B cell (primary cell): Measurements from ENCODE around the gene COL8A2. TPM values are rescaled to one million over a fixed set of nuclear protein-coding genes. Genes with fewer than 3 reads are reported as not detected.

Source experiments
- ATAC-seq: fragments of 200-7000 bp; cut with Tn5 transposase; one replicate; pipeline ENCODE4 v1.10.0; 2021; ENCODE audit warnings: low read depth, mild to moderate bottlenecking, moderate number of reproducible peaks, moderate library complexity
- CTCF ChIA-PET: fragments of 350-600 bp; sonication (Branson Sonifier 250); formaldehyde crosslinking; loops from one replicate; lab custom pipeline; 2021; ENCODE audit warnings: antibody characterized with exemption, inconsistent platforms; lab: Charles Lee
- POLR2A ChIA-PET: fragments of 350-600 bp; sonication (Branson Sonifier 250); formaldehyde crosslinking; loops from one replicate; lab custom pipeline; 2021; ENCODE audit warnings: antibody characterized with exemption; lab: Charles Lee
- DNase-seq: peaks from one replicate; pipeline ENCODE4 v3.0.0; 2013
- H2AFZ ChIP-seq: 2 replicates; pipeline ENCODE4 v1.6.1; 2012; ENCODE audit warnings: mild to moderate bottlenecking, low read depth, low read length; ENCODE audit not compliant: insufficient read depth, poor library complexity, severe bottlenecking
- H3K27ac ChIP-seq, 2 donors: 1 replicate in 1 of 2; 2 replicates in 1 of 2; pipeline ENCODE4 v1.5.1; 2012 to 2013; ENCODE audit warnings: low read length in 2 of 2, mild to moderate bottlenecking in 2 of 2, moderate library complexity in 1 of 2
- H3K27me3 ChIP-seq, 4 experiments: fragments of 200-600 bp in 1 of 4; sonication (generic) in 1 of 4; replicated peaks in 1 of 4; 1 replicate in 2 of 4; 2 replicates in 2 of 4; pipeline versions ENCODE4 v1.6.1 to v1.7.0; 2013 to 2016; ENCODE audit warnings: low read length in 3 of 4, mild to moderate bottlenecking in 2 of 4, mixed read lengths in 1 of 4, moderate library complexity in 1 of 4; ENCODE audit not compliant: insufficient read depth in 4 of 4, control insufficient read depth in 3 of 4; ENCODE audit errors: control extremely low read depth in 1 of 4
- H3K36me3 ChIP-seq, 2 experiments: replicated peaks in 1 of 2; 1 replicate in 1 of 2; 2 replicates in 1 of 2; pipeline versions ENCODE4 v1.6.1 to v1.7.1; 2013; ENCODE audit warnings: low read length in 1 of 2; ENCODE audit not compliant: insufficient read depth in 2 of 2, control insufficient read depth in 1 of 2; ENCODE audit errors: control extremely low read depth in 1 of 2, extremely low read depth in 1 of 2
- H3K4me1 ChIP-seq, 2 donors: fragments of 200-600 bp in 1 of 2; sonication (generic) in 1 of 2; 1 replicate in 1 of 2; 2 replicates in 1 of 2; pipeline versions ENCODE4 v1.5.1 to v1.6.1; 2013 to 2017; ENCODE audit warnings: low read length in 2 of 2; ENCODE audit not compliant: control insufficient read depth in 2 of 2, insufficient read depth in 2 of 2
- H3K4me2 ChIP-seq: replicated peaks from 2 replicates; pipeline ENCODE3; 2012; ENCODE audit warnings: mild to moderate bottlenecking, low read depth, low read length; ENCODE audit not compliant: poor library complexity, severe bottlenecking
- H3K4me3 ChIP-seq, 5 experiments: fragments of 200-600 bp in 1 of 5; sonication (generic) in 1 of 5; 1 replicate in 3 of 5; 2 replicates in 2 of 5; pipeline versions ENCODE4 v1.5.1 to v1.7.0; 2011 to 2016; ENCODE audit warnings: low read length in 4 of 5, mild to moderate bottlenecking in 4 of 5, low read depth in 2 of 5, control low read depth in 1 of 5, moderate library complexity in 1 of 5; ENCODE audit not compliant: insufficient read depth in 1 of 5; ENCODE audit errors: control extremely low read depth in 1 of 5, extremely low read depth in 1 of 5
- H3K79me2 ChIP-seq: fragments of 200-600 bp; sonication (generic); one replicate; pipeline ENCODE4 v1.6.0; 2016; ENCODE audit warnings: low read length; ENCODE audit not compliant: control insufficient read depth, insufficient read depth
- H3K9ac ChIP-seq: fragments of 200-600 bp; sonication (generic); 2 replicates; pipeline ENCODE4 v1.6.1; 2017; ENCODE audit warnings: mild to moderate bottlenecking, low read length, moderate library complexity
- H3K9me3 ChIP-seq, 3 donors: one replicate each; pipeline versions ENCODE4 v1.6.1 to v1.7.1; 2013; ENCODE audit warnings: low read length in 2 of 3; ENCODE audit not compliant: control insufficient read depth in 2 of 3, insufficient read depth in 1 of 3; ENCODE audit errors: control extremely low read depth in 1 of 3
- H4K20me1 ChIP-seq: 2 replicates; pipeline ENCODE4 v1.6.0; 2012; ENCODE audit warnings: mild to moderate bottlenecking, low read length; ENCODE audit not compliant: insufficient read depth, control insufficient read depth, poor library complexity, severe bottlenecking
- H3K27ac Mint-ChIP-seq: one replicate; pipeline ENCODE4 v1.8.0; 2021; ENCODE audit warnings: mixed read lengths
- H3K27me3 Mint-ChIP-seq: one replicate; pipeline ENCODE4 v1.8.0; 2021; ENCODE audit warnings: mixed read lengths
- H3K4me1 Mint-ChIP-seq: one replicate; pipeline ENCODE4 v1.8.0; 2021; ENCODE audit warnings: mixed read lengths
- H3K4me3 Mint-ChIP-seq: one replicate; pipeline ENCODE4 v1.8.0; 2021; ENCODE audit warnings: mixed read lengths
- H3K9me3 Mint-ChIP-seq: one replicate; pipeline ENCODE4 v1.8.0; 2022; ENCODE audit warnings: mixed read lengths; ENCODE audit not compliant: insufficient read depth
- CTCF ChIP-seq: fragments of 200-600 bp; IDR thresholded peaks from one replicate; pipeline ENCODE4 v1.8.0; 2022; ENCODE audit warnings: antibody characterized with exemption, mild to moderate bottlenecking
- EZH2 ChIP-seq: IDR thresholded peaks from 2 replicates; pipeline ENCODE4 v1.6.1; 2012; ENCODE audit warnings: borderline replicate concordance, low read depth, mild to moderate bottlenecking, moderate library complexity, low read length; ENCODE audit not compliant: insufficient read depth, poor library complexity, severe bottlenecking
- WGBS: methylation state at CpG from one replicate; pipeline ENCODE4 v1.1.5; 2013; ENCODE audit warnings: missing lambda C conversion rate; ENCODE audit not compliant: insufficient coverage; 5-methylcytosine and 5-hydroxymethylcytosine counted together
- intact Hi-C: fragments of 100-400 bp; cut with micrococcal nuclease; formaldehyde crosslinking; loops from one replicate; pipeline ENCODE4 v1.10.0; 2022
- polyA plus RNA-seq: library from polyadenylated mRNA; depleted of rRNA; stranded (reverse); fragments of >200 nt; gene quantifications from 2 replicates; pipeline ENCODE4 v1.2.3, GENCODE V29; 2012
- total RNA-seq, 2 donors: library from RNA; stranded (reverse); fragments of 120-200 nt in 1 of 2; gene quantifications; 1 replicate in 1 of 2; 2 replicates in 1 of 2; pipeline versions ENCODE4 v1.2.3 to v1.2.4, GENCODE V29; 2013 to 2022

COL8A2 gene
- total and polyA plus RNA-seq, 2 donors (not counting 1 experiment from before 2014, with no cell fraction given), result 0.17 TPM; not detected in 1

- peak overlapping the region; percentile 82 for H3K4me2 ChIP-seq
- H3K79me2 ChIP-seq, result peaks cover 56% of the 10 kb centered on the region
- ATAC-seq (no peak), DNase-seq (no peak)
- peak overlapping the region; percentile 77 for H3K9ac ChIP-seq
- Mint-ChIP-seq H3K27ac (peak overlapping the region; percentile 98), H3K4me3 (peak overlapping the region; percentile 99), H3K9me3 (no peaks in the 10 kb centered on the region), H3K27me3 (no peaks in the 10 kb centered on the region), H3K4me1 (peaks cover 63% of the 10 kb centered on the region)
- H3K27me3 ChIP-seq, result no peaks in the 10 kb centered on the region
- ChIA-PET POLR2A (interaction anchor here (0.6 to 2.7 kb wide), 11 partner anchors 12 to 314 kb away, joined by 3 to 27 read pairs (median 4); partner anchors contain the start of genes ADPRS, MRPS15 and THRAP3), CTCF (interaction anchor here (0.6 to 9.5 kb wide), 33 partner anchors 12 to 598 kb away, joined by 3 to 187 read pairs (median 6); partner anchors contain the start of genes ADPRS, AGO1, LSM10 and MRPS15)
- WGBS, result 59% methylated on average over 6 of the region's 6 CpGs
- no peak for TF ChIP-seq EZH2
- TF ChIP-seq CTCF, result no peak
- H3K9me3 ChIP-seq, result no peaks in the 10 kb centered on the region
- peaks cover 34 to 44% of the 10 kb centered on the region in 2 donors for H3K4me1 ChIP-seq
- intact Hi-C loops, result loop anchor here (1.0 to 5.0 kb wide), 10 partner anchors 12 to 1542 kb away; partner anchors contain the start of genes ADPRS, CDCA8 and THRAP3
- H3K36me3 ChIP-seq, result peaks cover 4 to 7% of the 10 kb centered on the region in 2 experiments
- H2AFZ ChIP-seq, result peak overlapping the region; percentile 82
- H3K27ac ChIP-seq, result peak overlapping the region; percentile 77 to 94
- H4K20me1 ChIP-seq, result no peaks in the 10 kb centered on the region
- H3K4me3 ChIP-seq, result peak overlapping the region in 3 of 5 experiments; percentile 20 to 76 (median 26)
These were observed 24.9 kb upstream of the COL8A2 start for GRCh38 chr1:36149973-36150295.
